ENCODE data around the gene COL1A1.

COL1A1 gene

DNA sequence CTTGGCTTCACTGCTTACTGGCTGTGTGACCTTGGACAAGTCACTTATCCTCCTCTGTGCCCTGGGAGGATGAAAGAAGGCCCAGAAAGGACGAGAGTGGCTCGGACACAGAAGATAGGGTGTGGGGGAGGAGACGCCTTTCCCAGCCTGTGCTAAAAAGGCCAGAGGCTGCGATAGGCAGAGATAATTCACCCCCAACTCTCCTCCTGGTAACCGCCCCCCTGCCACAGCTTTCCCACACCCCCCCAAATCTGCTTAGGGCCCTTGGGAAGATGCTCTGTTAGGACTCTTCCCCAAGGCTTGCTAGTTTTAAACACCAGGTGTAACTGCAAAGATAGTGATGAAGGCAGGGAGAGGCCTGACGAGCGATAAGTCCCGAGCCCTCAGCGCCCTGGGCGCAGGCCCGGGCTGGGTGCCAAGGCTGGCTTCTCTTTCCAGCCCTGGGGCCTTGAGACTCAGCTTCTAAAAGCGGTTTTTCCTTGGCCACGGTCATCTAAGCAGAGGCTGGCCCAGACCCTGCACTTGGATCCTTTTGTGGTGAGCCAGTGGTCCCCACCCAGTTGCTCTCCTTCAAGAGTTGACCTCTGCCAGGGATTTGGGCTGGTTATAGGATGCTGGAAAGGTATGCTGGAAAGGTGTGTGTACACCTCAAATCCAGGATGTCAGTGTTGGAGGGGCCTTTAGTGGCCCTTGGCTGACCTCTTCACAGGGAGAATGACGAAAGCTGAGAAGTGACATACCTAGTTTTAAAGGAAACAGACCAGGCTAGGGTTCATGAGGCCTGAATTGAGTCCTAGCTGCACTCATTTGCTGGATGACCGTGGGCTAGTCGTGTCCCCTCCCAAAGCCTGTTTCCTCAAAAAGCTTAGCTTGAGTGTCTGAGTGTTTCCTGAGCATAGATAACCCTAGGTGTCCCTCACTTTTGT, 47.5 kb downstream of the COL1A1 start:
- DNase-seq (ENCODE audit: low read depth) = no peak

DNA sequence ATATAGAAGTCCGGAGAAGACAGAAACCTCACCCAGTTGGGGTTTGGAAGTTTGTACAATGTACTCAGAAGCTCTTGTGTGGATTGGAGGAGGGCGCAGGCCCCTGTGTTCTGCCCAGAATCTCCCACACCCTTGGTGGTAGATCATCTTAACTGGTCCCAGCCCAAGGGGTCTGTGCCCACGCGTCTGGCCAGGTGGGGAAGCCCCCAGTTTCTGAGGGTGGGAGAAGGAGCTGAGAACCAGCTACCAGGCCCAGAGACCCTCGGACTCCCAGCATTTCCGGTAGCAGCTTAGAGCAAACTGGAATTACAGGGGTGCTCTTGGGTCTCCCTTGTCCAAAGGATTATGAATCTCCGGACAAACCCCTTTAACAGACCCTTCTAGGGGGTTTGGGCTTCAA, 48.7 kb downstream of the COL1A1 start:
- DNase-seq (ENCODE audit: low read depth) = no peak

DNA sequence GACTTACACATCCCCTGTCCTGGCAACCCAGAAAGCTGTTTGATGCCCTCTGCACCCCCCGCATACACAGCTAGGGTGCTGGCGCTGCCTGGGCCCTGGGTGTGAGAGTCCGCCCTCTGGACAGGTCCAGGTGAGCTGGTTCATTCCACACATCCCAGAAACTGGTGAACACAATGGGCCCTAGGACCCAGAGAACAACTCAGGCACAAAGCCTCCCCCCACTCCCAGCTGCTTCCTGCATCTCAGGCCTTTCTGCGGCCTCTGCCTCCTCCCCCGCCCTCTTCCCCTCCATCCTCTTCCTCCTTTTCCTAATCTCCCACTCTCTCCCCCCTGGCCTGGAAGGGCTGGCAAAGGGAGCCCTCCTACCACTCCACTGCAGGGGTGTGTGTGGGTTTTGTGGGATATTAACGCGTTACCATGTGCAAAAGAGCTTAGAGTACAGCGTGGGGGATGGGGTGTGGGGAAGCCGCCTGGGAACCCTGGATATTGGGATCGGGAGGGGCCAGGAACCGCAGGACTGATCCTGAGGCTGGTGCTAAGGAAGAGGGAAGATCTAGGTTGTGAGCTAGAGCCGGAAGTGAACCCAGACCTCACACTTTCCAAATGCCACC, 49.4 kb downstream of the COL1A1 start:
- no peak for DNase-seq (ENCODE audit: low read depth)

DNA sequence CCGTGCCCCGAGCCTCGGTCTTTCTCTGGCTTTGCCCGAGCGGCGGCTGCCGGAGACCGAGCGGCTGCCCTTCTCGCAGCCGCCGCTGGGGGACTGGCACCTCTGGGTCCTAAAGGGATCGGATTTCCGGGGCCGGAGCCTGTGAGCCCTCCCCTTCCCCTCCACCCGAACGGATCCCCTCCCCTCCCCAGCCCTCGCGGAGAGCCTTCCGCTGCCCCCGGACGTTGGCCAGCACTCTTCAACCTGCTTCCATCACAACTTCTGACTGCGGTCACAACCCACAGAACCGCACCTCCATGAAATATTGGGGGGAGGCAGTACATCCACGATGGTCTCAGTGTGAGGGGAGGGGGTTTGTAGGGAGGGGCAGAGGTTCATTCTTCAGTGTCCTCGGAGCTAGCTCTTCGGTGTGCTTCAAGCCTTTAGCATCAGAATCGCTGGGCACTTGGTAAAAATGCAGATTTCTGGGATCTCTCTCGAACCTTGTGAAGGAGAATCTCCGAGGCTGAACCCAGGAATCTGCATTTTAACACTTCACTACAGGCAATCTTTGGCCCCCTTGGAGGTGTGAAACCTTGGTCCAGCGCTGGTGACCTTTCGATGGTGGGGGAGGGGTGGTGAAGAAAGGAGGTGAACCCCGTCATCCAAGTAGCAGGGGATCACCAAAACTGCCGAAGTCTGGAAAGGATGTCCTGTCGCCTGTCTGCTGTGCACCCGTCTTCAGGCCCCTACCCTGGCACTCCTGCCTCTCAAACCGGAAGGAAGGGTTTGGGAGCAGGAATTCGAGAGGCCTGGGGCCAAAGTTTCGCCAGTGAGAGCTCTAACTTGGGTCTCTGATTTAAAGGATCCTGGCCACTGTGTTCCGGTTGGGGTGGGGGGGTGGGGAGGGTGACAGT, 50.1 kb downstream of the COL1A1 start:
- peak; percentile 77 for DNase-seq (ENCODE audit: low read depth)

DNA sequence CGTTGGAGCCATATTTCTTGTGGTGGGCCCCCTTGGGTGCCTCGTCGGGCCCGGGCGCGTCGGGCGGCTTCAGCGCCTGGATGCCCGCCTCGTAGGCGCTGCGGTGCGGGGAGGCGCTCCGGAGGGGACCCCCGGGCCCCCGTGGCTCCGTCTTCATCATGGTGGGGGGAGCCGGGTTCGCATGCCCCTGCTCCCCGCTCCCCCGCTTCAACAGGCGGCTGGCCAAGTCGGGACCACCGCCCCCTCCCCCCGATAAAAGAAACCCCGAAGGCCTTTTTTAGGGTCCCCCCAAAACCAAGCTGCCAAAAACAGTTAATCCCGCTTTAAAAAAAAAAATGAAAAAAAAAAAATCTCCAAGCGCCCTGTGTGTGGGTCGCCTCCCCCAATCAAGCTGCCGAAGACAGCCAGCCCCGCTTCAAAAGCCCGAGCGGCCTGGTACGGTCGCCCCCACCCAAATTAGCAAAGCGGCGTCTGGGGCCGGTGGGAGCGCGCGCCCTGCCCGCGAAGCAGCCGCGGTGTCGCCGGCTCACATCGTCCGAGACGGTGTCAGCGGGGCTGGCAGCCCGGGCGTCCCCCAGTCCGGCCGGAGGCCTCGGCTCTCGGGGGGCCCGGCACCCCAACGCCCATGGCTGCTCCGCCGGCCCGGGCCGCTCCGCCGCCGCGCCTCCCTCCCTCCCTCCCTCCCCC, 50.9 kb downstream of the COL1A1 start, which contains the start of gene PPP1R9B:
PPP1R9B (minus strand) TSS at position 324 of the 687 bp plus-strand sequence; CDS start at position 160, 164 bp downstream.
- DNase-seq (ENCODE audit: low read depth) = no peak

DNA sequence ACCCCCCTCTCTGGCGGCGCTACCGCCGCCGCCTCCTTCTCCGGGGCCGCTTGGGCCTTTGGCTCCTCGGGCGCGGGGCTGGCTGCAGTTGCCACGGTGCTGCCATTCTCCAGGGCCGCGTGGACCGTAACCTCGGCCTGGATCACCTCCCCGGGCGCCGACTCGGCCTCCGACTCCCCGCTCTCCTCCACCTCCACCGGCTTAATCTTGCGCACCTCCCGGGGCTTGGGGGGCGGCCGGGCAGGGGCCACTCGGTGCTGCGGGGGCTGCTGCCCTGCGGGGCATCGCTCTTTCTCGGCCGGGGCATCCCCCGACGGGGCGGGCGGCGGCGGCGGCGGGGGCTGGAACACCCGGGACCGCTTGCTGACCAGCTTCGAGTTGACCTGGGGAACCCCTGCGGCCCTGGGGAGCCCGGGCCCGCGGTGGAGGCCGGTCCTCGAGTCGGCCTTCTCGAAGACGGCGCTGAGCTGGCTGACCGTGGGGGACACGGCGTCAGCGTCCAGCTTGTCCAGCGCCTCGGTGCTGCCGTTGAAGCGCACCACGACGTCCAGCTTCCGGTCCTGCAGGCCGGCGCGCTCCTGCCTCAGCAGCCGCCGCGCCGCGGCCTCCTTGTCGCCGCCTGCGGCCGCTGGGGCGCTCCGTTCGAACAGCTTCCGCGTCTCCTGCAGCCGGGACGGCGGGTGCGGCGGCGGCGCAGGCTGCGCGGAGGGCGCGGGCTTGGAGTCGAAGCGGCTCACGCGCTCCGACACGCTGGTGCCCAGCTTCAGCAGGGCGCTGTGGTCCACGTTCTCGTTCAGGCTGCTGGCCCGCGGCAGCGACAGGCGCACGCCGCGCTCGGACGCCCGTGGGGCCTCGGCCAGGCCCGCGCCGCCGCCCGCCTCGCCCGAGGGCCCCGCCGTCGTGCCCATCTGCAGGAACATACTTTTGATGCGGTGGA, 51.7 kb downstream of the COL1A1 start:
- peak; percentile 43 for DNase-seq (ENCODE audit: low read depth)

DNA sequence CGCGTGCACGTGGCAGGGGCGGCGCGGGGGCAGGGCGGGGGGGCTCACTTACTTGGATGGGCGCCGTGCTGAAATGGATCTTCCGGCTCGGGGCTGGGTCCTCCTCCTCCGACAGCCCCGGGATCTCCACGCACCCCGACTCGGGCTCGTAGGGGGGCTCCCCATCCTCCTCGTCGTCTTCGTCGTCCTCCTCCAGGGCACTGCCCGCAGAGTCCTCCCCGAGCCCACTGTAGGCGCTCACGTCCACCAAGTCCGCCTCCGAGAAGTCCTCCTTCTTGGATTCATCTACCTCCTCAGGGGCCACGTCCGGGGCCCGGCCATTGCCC, 52.4 kb downstream of the COL1A1 start:
- DNase-seq (ENCODE audit: low read depth) = no peak

DNA sequence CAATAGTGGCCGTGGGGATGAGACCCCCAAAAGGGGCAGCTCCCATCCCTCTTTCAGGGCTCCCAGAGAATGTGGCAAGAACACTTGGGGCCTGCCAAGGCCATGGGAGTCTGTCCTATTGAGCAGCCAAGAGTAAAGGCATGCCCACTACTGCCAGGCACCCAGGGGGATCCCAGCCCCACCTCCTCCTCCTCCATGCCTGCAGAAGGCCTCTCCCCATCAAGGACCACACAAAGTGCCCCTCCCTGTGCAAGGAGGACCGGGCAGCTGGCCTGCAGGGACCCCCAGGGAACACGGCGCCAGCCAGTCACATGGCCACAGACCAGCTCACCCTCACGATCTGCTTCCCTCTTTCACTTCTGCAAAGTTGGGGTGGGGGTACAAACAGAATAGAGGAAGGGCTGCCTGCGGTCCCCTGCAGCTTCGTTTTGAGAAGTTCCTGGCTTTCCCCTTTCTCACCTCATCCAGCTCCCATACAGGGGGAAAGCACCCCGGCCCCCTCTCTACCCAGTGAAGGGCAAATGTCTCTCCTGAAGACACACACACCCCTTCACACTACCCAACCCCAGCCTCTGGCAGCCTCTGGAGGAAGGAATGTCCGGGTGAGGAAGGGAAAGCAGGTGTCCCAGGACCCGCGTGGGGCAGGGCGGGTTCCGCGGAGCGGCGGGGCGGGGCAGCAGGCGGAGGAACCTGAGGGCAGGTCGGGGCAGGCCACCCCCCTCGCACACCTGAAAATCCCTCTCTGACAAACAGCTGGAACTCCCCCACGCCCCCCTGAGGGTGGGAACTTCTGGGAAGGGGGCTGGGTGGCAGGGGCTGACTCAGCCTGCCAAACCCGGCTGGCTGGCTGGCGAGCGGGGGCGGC, 53.0 kb downstream of the COL1A1 start:
- peak; percentile 77 for DNase-seq (ENCODE audit: low read depth)

DNA sequence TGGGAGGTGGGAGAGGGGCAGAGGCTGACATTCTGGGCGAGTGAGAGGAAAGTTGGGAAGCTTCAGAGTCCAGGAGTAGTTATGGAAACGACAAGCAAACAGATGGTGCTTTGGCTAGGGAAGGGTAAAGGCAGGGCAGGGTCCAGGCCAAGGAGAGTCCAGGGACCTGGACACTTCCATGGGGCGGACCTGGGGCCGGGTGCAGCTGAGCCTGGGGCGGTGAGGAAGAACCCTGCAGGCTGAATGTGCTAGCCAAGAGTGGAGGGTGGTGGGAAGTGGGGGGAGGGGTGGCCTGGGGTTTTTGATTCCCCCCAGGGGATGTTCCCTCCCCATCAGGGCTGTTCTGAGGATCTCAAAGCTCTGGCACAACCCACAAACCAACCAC, 53.6 kb downstream of the COL1A1 start:
- DNase-seq (ENCODE audit: low read depth) = no peak

DNA sequence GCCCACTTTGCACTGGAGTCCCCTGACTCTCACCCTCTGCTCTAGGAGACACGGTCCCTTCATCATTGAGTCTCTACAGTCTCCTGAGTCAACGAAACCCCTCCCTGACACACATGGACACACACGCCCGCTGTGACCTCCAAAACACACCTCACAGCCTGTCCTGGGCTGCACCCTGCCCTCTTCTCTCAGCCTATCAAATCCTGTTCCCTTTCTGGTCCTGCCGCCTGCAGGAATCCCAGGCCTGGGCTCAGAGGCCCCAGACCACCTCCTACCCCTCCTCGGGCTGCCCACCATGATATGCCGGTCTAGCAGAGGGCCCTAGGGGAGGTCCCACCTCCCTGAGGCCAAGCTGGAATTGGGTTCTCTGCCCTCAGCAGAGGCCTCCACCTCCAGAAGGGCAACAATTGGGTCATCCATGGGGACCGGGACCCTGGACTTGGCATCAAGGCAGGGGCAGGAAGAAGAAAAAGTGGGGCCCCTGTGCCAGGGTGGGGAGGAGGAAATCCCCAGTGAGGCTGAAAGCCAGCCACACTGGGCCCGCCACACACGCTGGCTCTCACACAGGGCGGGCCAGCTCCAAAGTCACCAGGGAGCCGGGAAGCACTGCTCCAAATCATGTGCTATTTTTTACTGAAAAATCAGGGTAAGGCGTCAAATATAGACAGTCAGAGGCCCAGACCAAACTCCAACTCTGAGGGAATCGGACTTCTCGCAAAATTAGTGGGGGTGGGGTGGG, 54.3 kb downstream of the COL1A1 start:
- no peak for DNase-seq (ENCODE audit: low read depth)

DNA sequence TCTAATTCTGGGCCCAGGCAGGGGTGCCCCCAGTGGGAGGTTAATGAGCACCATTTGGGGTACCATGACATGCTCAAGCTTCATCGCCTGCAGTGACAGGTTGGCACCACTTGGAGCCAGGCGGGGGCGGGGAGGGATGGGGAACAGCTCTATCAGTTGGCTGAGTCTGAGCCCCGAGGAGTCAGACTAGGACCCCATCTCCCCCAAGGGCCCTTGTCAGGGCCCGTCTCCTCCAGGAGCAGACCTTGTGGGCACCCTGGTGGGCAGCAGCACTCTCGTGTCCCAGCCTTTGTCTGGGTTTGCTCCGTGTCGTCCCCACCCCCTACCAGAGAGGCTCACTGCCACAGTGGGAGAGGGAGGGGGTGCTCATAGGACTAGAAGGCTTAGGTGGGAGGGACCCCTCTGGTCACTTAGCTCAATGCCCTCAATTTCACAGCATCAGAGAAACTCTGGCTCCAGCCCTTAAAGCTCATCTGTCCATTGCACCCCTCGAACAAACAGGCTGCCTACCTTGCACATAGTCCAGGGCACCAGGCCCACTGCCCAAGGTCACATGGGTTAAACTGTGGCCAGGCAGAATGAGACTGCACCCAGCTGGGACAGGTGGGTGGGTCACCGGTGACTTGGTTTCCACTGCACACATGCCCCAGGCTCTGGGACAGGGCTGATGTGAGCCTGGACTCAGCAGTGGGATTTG, 55.1 kb downstream of the COL1A1 start:
- DNase-seq (ENCODE audit: low read depth) = no peak

DNA sequence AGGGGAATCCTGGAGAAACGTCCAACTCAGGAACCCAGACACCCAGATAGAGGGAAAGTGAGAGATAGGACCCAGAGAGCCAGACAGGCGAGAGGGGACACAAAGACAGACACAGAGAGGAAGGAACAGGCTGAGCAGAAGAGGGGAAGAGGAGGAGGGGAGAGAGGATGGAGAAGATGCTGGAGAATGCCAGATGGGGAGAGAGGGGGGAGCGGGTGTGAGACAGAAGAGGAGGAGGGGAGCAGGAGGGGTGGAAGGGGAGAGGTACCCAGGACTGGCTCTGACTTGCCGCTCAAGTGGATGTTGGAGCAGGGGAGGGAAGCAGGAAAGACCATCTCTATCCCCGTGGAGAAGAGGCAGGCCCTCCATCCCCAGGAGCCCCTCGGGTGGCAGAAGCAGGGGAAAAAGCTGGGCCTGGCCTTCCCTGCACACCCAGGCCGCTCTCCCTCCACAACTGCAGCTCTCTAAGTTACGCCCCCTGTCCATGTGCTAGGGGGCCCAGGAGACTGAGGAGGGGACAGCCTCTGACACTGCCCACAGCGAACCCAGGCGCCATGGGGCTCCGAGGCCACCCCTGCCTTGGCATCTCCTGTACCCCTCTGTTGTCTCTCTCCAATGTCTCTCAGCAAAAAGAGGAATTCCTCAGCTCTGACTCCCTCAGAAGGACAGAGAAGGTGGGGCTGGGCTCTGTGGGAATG, 55.8 kb downstream of the COL1A1 start:
- no peak for DNase-seq (ENCODE audit: low read depth)

DNA sequence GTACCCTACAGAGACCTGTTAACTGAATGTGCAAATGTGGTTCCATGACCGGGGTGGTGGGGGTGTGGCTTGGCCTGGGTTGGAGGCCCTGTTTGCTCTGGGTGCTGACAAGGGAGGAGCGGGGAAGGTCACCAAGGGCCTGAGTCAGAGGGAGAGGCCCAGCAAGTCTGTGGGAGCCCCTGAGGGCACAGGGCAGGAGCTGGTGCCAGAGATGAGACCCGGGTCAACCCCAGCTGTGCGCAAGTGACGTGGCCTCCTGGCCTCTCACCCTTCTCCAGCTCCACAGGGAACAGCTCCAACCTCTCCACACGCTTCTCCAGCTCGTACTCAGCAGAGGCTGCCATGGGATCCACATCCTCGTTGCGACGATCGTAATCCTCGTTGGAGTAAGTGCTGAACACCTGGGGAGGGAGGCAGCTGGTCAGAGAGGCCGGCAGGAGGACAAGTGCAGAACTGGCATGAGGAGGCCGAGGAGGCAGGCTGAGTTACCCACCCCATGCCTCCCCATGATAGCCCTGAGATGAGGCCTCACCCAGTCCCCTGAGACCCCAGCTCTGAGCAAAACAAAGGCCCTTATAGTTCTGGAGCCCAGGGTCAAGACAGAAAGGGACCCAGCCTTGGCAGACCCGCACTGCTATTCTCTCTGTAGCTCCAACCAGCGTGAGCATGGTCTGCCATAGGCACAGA, 56.4 kb downstream of the COL1A1 start:
- no peak for DNase-seq (ENCODE audit: low read depth)

DNA sequence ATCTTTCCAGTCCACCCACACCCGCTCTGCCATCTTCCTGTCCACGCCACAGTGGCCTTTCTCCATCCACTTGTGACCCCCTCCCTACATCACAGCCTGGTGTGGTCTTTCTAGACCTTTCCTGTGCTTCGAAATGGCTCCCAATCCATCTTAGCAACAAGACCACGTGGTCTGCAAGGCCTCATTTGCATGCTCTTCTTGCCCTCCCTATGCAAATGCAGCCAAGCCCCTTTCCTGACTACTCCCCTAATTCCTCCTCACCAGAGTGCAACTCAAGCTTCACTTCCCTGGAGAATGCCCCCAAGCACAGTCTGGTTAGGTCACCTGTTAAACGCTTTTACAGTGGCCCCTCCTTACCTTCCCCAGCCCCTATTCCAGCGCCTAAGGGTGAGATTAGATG, 57.1 kb downstream of the COL1A1 start:
- DNase-seq (ENCODE audit: low read depth) = no peak

DNA sequence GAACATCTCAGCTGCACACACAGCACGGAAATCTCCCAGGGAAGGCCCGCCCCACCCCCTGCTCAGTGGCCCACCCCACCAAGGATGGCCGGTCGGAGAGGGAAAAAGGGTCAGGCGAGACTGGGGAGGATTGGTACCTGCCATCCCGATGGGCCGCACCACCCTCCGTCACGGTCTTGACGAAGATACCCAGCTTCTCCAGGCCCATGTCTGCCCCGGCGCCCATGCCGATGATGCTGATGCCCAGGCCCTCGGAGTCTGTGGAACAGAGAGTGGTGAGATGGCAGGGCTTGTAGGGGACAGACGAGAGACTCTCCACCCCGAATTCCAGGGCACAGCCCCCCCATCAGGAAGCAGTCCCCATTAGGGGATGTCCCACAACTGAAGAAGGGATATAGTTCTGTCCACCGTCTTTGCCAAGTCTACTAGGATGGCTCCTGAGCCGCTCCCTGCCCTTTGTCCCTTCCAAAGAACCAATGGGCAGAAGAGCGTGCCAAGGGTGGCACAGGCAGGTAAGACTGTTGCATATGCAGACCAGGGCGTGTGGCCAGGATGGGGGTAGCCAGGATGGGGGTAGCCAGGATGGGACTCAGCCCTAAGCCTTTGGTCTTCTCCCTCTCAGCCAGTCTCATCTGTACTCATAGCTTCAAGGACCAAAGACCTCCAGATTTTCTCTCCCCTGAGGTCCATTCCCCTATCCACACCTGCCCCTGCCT, 57.8 kb downstream of the COL1A1 start:
- no peak for DNase-seq (ENCODE audit: low read depth)

DNA sequence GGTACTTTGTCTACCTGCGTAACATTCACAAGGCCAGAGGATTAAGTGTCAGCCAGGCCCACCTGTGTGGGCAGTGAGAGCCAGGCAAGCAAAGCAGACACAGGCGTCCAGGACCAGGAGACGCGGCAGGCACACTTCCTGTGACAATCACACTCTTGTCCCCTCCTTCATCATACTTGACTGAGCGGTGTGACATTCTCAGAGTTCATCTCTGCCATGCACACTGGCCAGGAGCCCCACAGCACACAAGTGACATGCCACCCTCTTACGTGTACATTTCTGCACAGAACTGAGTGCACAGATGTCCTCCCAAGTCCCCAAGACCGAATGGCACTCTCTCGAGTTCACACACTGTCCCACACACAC, 59.7 kb downstream of the COL1A1 start:
- no peak for DNase-seq (ENCODE audit: low read depth)
